IMR-90 (cell line): ENCODE results near the gene PRAMEF17. TPM values are rescaled to one million over a fixed set of nuclear protein-coding genes. Genes with fewer than 3 reads are reported as not detected.
"Not testable (repeated sequence)": the region's sequence is repeated elsewhere in the genome, so short reads cannot be mapped to it uniquely, and the experiment has no call there.

Source experiments
- ATAC-seq: fragments of 200-7000 bp; cut with Tn5 transposase; 2 replicates; pipeline ENCODE4 v1.9.1; 2020; ENCODE audit warnings: low read depth, mild to moderate bottlenecking, moderate library complexity
- BruUV-seq: library from RNA; stranded (reverse); fragments of 400-500 nt; replicated peaks from 2 replicates; lab custom pipeline; 2021; lab: Mats Ljungman, UMichigan
- CTCF ChIA-PET: fragments of 300-600 bp; formaldehyde crosslinking; extraction: SDS; loops from one replicate; lab custom pipeline; 2021; ENCODE audit warnings: antibody characterized with exemption; lab: Yijun Ruan, JAX
- POLR2A ChIA-PET: fragments of 300-600 bp; sonication (Branson Sonifier 250); formaldehyde crosslinking; loops from one replicate; lab custom pipeline; 2022; ENCODE audit warnings: antibody characterized with exemption; ENCODE audit not compliant: unreplicated experiment; lab: Charles Lee
- DNase-seq: peaks from one replicate; pipeline ENCODE4 v3.0.0; 2013
- H2AFZ ChIP-seq: replicated peaks from 2 replicates; pipeline ENCODE3; 2013; ENCODE audit warnings: low read length, mild to moderate bottlenecking; ENCODE audit not compliant: poor library complexity
- H2AK5ac ChIP-seq: 2 replicates; pipeline ENCODE4 v1.6.1; 2013; ENCODE audit warnings: low read depth, low read length, inconsistent platforms
- H2AK9ac ChIP-seq: replicated peaks from 2 replicates; pipeline ENCODE3; 2013; ENCODE audit warnings: mild to moderate bottlenecking, low read depth, low read length, moderate library complexity; ENCODE audit not compliant: poor library complexity
- H2BK120ac ChIP-seq: 2 replicates; pipeline ENCODE4 v1.6.1; 2013; ENCODE audit warnings: low read depth, low read length, inconsistent platforms
- H2BK15ac ChIP-seq: 3 replicates; pipeline ENCODE4 v1.6.1; 2013; ENCODE audit warnings: low read depth, low read length, inconsistent platforms
- H2BK20ac ChIP-seq: 2 replicates; pipeline ENCODE4 v1.6.1; 2013; ENCODE audit warnings: low read depth, mild to moderate bottlenecking, inconsistent platforms, low read length, moderate library complexity
- H2BK5ac ChIP-seq: 2 replicates; pipeline ENCODE4 v1.6.1; 2013; ENCODE audit warnings: mild to moderate bottlenecking, low read depth, low read length, inconsistent platforms; ENCODE audit not compliant: poor library complexity, severe bottlenecking
- H3K14ac ChIP-seq: replicated peaks from 2 replicates; pipeline ENCODE4 v1.6.1; 2013; ENCODE audit warnings: low read depth, low read length, inconsistent platforms
- H3K18ac ChIP-seq: 2 replicates; pipeline ENCODE4 v1.6.1; 2013; ENCODE audit warnings: low read depth, low read length, control low read depth
- H3K23ac ChIP-seq: 2 replicates; pipeline ENCODE4 v1.6.1; 2013; ENCODE audit warnings: low read depth, low read length, inconsistent platforms
- H3K27ac ChIP-seq: 2 replicates; pipeline ENCODE4 v1.5.1; 2013; ENCODE audit warnings: mild to moderate bottlenecking, control low read depth, low read length; ENCODE audit not compliant: insufficient read depth
- H3K27me3 ChIP-seq: 2 replicates; pipeline ENCODE4 v1.6.1; 2013; ENCODE audit warnings: low read length; ENCODE audit not compliant: control insufficient read depth, insufficient read depth
- H3K36me3 ChIP-seq: 2 replicates; pipeline ENCODE4 v1.6.1; 2013; ENCODE audit warnings: low read length, mixed read lengths; ENCODE audit not compliant: control insufficient read depth, insufficient read depth
- H3K4ac ChIP-seq: 2 replicates; pipeline ENCODE4 v1.6.1; 2013; ENCODE audit warnings: low read depth, low read length, inconsistent platforms
- H3K4me1 ChIP-seq: 2 replicates; pipeline ENCODE4 v1.6.1; 2013; ENCODE audit warnings: low read length, mixed read lengths; ENCODE audit not compliant: control insufficient read depth, insufficient read depth
- H3K4me2 ChIP-seq: 2 replicates; pipeline ENCODE4 v1.6.1; 2013; ENCODE audit warnings: low read depth, mild to moderate bottlenecking, control low read depth, low read length, moderate library complexity
- H3K4me3 ChIP-seq: 2 replicates; pipeline ENCODE4 v1.5.1; 2013; ENCODE audit warnings: low read depth, mild to moderate bottlenecking, control low read depth, low read length, moderate library complexity; ENCODE audit not compliant: insufficient read depth
- H3K56ac ChIP-seq: 2 replicates; pipeline ENCODE4 v1.6.1; 2013; ENCODE audit warnings: low read length, inconsistent platforms; ENCODE audit not compliant: insufficient read depth; ENCODE audit errors: extremely low read depth
- H3K79me1 ChIP-seq, 2 experiments: 2 replicates each; pipeline ENCODE4 v1.6.1; 2013; ENCODE audit warnings: low read length in 2 of 2, inconsistent platforms in 1 of 2, low read depth in 1 of 2
- H3K9ac ChIP-seq: 2 replicates; pipeline ENCODE4 v1.6.1; 2013; ENCODE audit warnings: low read depth, low read length, control low read depth
- H3K9me1 ChIP-seq: 2 replicates; pipeline ENCODE4 v1.6.1; 2013; ENCODE audit warnings: low read length, inconsistent platforms; ENCODE audit not compliant: insufficient read depth
- H3K9me3 ChIP-seq: 2 replicates; pipeline ENCODE4 v1.6.1; 2013; ENCODE audit warnings: low read length; ENCODE audit not compliant: control insufficient read depth, insufficient read depth
- H4K20me1 ChIP-seq: 2 replicates; pipeline ENCODE4 v1.6.1; 2013; ENCODE audit warnings: low read length, inconsistent platforms; ENCODE audit not compliant: insufficient read depth
- H4K5ac ChIP-seq: 2 replicates; pipeline ENCODE4 v1.6.1; 2013; ENCODE audit warnings: mild to moderate bottlenecking, low read depth, low read length, control low read depth
- H4K8ac ChIP-seq, 2 experiments: 2 replicates each; pipeline ENCODE4 v1.6.1; 2013; ENCODE audit warnings: low read depth in 2 of 2, low read length in 2 of 2, control low read depth in 1 of 2, inconsistent platforms in 1 of 2
- H4K91ac ChIP-seq: 2 replicates; pipeline ENCODE4 v1.6.1; 2013; ENCODE audit warnings: low read depth, low read length, inconsistent platforms; ENCODE audit not compliant: insufficient read depth
- WGBS, 2 experiments: methylation state at CpG; one replicate each; pipeline versions ENCODE4 v1.1.5 to v1.1.7; 2013; ENCODE audit warnings: missing lambda C conversion rate in 2 of 2; ENCODE audit not compliant: insufficient read length in 1 of 2; ENCODE audit errors: extremely low coverage in 2 of 2; 5-methylcytosine and 5-hydroxymethylcytosine counted together
- dilution Hi-C: fragments of 300-500 bp; cut with HindIII; formaldehyde crosslinking; loops from one replicate; pipeline ENCODE4 v1.14.3; 2018; ENCODE audit warnings: low sequenced_read_pairs; ENCODE audit not compliant: unreplicated experiment
- in situ Hi-C: fragments of 300-500 bp; cut with MboI; formaldehyde crosslinking; loops from 3 replicates; pipeline ENCODE4 v1.14.3; 2019; ENCODE audit warnings: low sequenced_read_pairs, inconsistent platforms, mixed read lengths
- intact Hi-C: fragments of 100-400 bp; cut with micrococcal nuclease; formaldehyde crosslinking; loops from 2 replicates; pipeline ENCODE4 v1.10.0; 2022
- polyA plus RNA-seq, 3 experiments: library from polyadenylated mRNA; depleted of rRNA; stranded (reverse); fragments of >200 nt; gene quantifications; 2 replicates each; pipeline ENCODE4 v1.2.3, GENCODE V29; 2012; ENCODE audit warnings: low replicate concordance in 1 of 3
- total RNA-seq: library from RNA; depleted of rRNA; stranded (reverse); fragments of >200 nt; gene quantifications from 2 replicates; pipeline ENCODE4 v1.2.3, GENCODE V29; 2012

The PRAMEF17 gene
- total and polyA plus RNA-seq, 2 of the 4 experiments (the other 2 are of a cell fraction), result not detected

DNA sequence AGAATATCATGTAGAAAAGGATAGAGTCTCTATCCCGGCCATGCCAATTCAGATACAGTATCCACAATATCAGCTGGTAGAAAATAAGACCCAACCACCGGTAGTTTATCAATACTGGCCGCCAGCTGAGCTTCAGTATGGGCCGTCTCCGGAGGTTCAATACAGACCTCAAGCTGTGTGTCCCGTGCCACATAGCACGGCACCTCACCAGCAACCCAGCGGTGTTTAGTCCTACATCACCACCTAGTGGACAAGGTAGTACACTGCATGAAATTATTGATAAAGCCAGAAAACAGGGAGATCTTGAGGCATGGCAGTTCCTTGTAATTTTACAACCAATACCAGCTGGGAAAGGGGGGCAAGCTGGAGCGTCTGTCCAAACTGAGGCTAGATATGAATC is 35.0 kb upstream of the PRAMEF17 start:
- H4K8ac ChIP-seq, H3K9me3 ChIP-seq, H2BK15ac ChIP-seq, H3K23ac ChIP-seq, H3K14ac ChIP-seq, CTCF ChIA-PET, H3K18ac ChIP-seq, H4K20me1 ChIP-seq, intact Hi-C loops, H3K56ac ChIP-seq, H3K27me3 ChIP-seq, dilution Hi-C loops, H3K4ac ChIP-seq, H3K36me3 ChIP-seq, H3K27ac ChIP-seq, H3K9me1 ChIP-seq, H3K79me1 ChIP-seq, H2BK5ac ChIP-seq, in situ Hi-C loops, H4K5ac ChIP-seq, H2AK9ac ChIP-seq, H4K91ac ChIP-seq, H3K4me3 ChIP-seq, H2BK120ac ChIP-seq, BruUV-seq, DNase-seq, H2AFZ ChIP-seq, H3K4me1 ChIP-seq, POLR2A ChIA-PET, H2AK5ac ChIP-seq, ATAC-seq, H3K9ac ChIP-seq, H2BK20ac ChIP-seq, H3K4me2 ChIP-seq: not testable (repeated sequence)
- WGBS, 2 experiments, result no CpG with 5 or more reads among the region's 9 CpGs
